GM21737 (cell line): ENCODE data around the gene ITGB6.
A peak's percentile ranks its signal among the peaks of the same experiment; 100 is the strongest.

Experiments
- ATAC-seq: cut with Tn5 transposase; IDR thresholded peaks from one replicate; pipeline ENCODE4 v1.9.1; 2021; ENCODE audit warnings: mild to moderate bottlenecking, moderate library complexity; ENCODE audit not compliant: unreplicated experiment

The ITGB6 gene

GRCh38 chr2:160222546-160223283, 22.6 kb upstream of the ITGB6 start:
- ATAC-seq: no peak

GRCh38 chr2:160221391-160222276, 21.6 kb upstream of the ITGB6 start:
- ATAC-seq: no peak

- ATAC-seq: no peak
Measured at GRCh38 chr2:160220545-160221009, 20.5 kb upstream of the ITGB6 start.

GRCh38 chr2:160220026-160220425, 20.0 kb upstream of the ITGB6 start:
- no peak for ATAC-seq

GRCh38 chr2:160214461-160215445, 14.7 kb upstream of the ITGB6 start:
- no peak for ATAC-seq

- no peak for ATAC-seq
Measured at GRCh38 chr2:160213511-160213910, 13.4 kb upstream of the ITGB6 start.

- peak; percentile 94 for ATAC-seq
Measured at GRCh38 chr2:160210599-160211138, 10.6 kb upstream of the ITGB6 start.

GRCh38 chr2:160209516-160209856, 9.4 kb upstream of the ITGB6 start:
- ATAC-seq: no peak

- no peak for ATAC-seq
Measured at GRCh38 chr2:160208655-160209515, 8.8 kb upstream of the ITGB6 start.

GRCh38 chr2:160207804-160208654, 8.0 kb upstream of the ITGB6 start:
- ATAC-seq: no peak

- no peak for ATAC-seq
Measured at GRCh38 chr2:160207271-160207670, 7.2 kb upstream of the ITGB6 start.

- ATAC-seq: no peak
Measured at GRCh38 chr2:160206436-160206835, 6.4 kb upstream of the ITGB6 start.

GRCh38 chr2:160205505-160205904, 5.4 kb upstream of the ITGB6 start:
- ATAC-seq: no peak

- ATAC-seq: no peak
Measured at GRCh38 chr2:160203422-160203821, 3.4 kb upstream of the ITGB6 start.

- no peak for ATAC-seq
Measured at GRCh38 chr2:160203007-160203406, 2.9 kb upstream of the ITGB6 start.

- no peak for ATAC-seq
Measured at GRCh38 chr2:160201849-160202539, 1.9 kb upstream of the ITGB6 start.

- no peak for ATAC-seq
Measured at GRCh38 chr2:160200921-160201320, 849 bp upstream of the ITGB6 start.

- no peak for ATAC-seq
Measured at GRCh38 chr2:160199053-160199452, 1.0 kb downstream of the ITGB6 start.
